GM19467 (cell line): Measurements from ENCODE around the gene ITPK1.

Experiments
- ATAC-seq: cut with Tn5 transposase; IDR thresholded peaks from one replicate; pipeline ENCODE4 v1.9.1; 2021; ENCODE audit warnings: mild to moderate bottlenecking, moderate library complexity; ENCODE audit not compliant: unreplicated experiment

The ITPK1 gene

GRCh38 chr14:93045965-93046704 is 69.6 kb downstream of the ITPK1 start:
- no peak for ATAC-seq

GRCh38 chr14:93045211-93045674 is 70.5 kb downstream of the ITPK1 start:
- no peak for ATAC-seq

DNA sequence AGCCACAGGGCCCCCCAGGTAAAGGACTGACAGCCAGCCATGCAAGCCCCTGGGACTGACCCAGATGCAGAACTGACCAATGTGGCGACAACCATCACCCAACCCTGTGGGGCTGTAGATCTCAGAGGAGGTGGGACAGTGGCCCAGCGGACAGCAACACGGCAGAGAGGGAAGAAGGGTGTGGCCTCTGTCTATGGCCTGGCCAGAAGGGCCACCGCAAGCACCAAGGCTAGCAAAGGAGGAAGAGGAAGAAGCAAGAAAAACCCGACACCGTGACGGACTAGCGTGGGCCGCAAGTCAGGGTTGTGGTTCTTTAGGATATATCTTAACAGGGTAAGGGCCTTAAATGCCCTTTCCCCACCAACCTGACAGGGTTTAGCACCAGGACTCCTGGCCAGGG is 71.2 kb downstream of the ITPK1 start:
- no peak for ATAC-seq

DNA sequence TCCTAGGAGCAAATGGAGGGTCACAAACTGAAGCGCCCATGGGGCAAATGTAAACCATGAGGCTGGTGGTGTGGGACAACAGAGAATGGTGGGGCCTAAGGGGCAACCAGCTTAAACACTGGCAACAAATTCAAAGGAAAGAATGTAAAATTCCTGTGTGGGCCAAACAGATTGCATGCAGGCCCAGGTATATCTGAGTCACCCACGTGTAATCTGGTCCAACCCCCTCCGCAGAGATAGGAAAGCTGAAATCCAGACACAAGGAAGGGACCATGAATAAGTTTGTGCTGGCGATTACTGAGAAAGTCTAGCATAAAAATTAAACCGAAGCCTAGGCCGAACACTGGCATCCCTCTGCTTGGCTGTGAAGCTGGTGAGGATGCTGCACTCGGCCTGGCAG is 71.6 kb downstream of the ITPK1 start:
- no peak for ATAC-seq

DNA sequence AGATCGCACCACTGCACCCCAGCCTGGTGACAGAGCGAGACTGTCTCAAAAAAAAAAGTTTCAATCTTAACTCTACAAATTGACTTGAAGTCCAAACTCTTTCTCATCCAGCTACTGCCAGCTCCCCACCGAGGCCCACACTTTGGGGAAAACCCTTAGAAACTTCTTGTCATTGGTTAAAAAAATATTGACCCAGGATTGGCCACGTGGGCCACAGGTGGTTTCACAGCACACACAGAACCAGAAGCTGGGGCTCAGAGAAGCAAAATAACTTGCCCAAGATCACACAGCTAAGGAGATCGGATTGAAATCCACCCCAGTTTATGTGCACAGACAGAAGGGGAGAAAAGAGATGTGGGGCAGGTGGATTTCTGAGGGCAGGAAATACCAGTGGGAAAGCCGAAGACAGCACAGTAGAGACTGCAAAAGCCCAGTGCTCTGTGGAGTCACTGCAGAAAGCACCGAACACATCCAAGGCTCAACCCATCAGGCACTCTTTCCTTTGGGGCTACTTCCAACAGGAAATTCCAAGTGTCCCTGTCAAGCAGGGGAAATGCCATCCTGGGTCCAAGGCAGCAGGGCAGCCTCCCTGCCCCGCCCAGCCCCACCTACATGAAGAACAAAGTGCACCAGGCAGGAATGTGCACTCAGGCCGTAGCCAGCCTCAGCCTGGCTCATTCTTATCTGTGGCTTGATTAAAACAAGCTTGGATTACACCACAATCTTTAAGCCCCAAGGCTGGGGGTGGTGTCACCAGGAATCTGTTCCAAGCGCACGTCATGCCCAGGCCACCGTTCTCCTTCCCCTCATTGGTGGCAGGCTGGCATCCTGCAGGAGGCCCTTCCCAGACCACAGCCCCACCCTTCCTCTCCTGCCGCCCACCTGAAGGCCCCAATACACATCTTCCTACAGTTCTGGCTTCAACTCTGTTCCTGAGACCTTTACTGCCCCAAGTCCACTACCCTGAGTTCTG is 72.5 kb downstream of the ITPK1 start:
- no peak for ATAC-seq

- no peak for ATAC-seq
Observed at GRCh38 chr14:93041830-93042229, 73.9 kb downstream of the ITPK1 start.

- no peak for ATAC-seq
Observed at GRCh38 chr14:93040982-93041381, 74.7 kb downstream of the ITPK1 start.

GRCh38 chr14:93040443-93040842 is 75.3 kb downstream of the ITPK1 start:
- ATAC-seq = no peak

DNA sequence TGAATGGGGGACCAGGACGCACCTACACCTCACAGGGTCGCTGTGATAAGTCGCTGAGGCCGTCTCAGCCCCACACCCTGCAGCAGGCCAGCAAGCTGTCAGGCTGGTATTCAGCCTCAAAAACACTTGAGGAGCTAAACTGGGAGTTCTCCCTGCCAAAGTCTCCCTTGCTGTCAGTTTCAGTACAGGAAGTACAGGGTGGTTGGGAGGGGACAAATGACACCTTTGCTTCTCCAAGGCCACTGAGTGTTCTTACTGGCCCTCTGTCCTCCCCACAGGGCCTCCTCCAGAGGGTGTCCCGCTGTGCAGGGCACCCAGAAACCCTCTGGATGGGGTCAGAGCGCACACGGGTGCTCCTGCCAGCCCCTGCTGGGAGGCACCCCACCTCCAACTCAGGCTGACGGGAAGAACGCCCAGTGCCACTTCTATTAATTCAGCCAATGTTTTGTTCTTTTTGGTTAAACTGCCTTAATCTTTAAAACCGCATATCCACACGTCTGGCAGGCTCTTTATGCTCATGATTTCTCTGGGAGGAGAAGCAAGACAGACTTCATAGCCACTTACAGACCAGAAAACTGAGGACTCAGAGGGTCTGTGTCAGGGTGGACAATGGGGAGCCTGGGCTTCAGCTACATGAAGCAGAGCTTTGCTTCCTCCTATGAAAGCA is 75.9 kb downstream of the ITPK1 start:
- no peak for ATAC-seq

DNA sequence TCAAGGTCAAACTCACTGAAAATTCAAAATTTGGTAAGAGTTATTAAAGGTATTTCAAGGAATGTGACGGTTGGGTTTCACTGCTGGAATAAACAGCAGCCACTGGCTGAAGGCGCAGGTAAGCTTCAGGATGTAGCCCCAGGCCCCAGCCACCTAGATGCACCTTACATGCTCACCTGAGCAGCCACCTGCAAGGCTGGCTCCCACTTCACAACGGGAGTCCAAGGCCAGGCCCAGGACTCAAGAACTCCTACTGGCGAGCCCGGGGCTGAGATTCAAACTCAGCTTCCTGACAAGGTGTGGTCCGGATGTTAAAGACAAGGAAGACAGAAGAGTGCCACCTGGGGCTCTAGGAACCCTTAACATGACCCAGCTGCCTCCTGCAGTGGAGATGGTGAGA is 78.4 kb downstream of the ITPK1 start:
- ATAC-seq = no peak

DNA sequence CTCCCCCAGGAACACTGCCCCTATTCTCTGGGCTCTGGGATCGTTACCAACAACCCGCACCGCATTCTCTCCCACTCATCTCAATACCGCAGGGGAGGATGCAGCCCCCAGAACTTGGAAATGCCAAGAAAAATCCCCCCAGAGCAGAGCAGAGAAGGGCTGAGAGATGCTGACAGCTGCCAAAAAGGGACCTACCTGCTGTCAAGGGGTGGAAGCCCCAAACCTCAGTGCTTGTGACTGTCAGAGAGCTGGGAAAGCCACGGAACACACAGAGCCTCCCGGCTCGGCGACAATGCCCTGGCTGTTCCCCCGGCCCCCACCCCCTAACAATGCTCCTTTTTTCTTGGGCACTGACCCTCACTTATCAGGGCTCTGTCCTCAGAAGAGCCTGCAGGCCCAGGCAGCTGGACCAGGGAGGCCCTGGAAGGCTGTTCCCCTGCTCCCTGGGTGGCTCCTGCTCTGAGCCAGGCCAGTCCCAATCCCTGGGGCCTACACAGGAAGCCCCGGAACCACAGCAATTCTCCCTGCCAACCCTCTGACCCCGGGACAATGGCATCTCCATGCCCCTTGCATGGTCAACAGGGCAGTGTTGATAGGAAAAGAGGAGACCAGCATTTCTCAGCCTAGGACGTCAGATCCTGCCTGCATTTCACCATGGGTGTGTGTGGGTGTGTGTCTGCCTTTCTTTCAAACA is 78.9 kb downstream of the ITPK1 start:
- no peak for ATAC-seq

DNA sequence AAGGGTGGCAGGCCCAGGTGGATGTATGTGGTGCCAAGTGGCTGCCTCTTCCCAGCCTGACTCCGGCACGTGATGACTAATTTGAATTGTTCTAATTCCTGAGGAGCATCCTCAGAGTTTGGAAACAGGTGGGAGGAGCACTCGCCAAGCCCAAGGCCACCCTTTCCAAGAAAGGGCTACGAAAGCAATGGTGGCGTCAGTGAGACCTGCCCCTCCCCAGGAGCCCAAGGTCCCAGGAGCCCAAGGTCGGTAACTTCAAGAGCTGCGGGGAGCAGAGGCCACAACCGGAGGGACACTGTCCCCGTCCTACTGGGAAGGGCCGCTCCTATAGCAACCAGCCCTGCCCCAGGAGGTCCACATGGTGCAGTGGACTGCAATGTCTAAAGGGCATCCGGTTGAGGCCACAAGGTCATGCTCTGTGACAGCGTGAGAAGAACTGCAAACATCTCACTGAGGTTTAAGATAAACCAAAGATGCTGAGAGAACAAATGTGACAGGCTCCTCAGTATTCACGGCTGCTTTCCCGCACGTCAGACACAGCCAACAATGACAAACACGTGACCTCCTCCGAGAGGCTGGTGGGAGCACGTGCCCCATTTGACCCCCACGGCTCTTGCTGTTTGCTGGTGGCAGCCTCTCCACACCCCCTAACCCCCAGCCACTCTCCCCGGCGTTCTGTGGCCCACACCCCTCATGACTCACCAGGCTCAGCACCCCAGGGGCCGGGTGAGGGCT is 79.6 kb downstream of the ITPK1 start:
- no peak for ATAC-seq

GRCh38 chr14:93035585-93035916 is 80.2 kb downstream of the ITPK1 start:
- no peak for ATAC-seq

GRCh38 chr14:93034671-93034994 is 81.1 kb downstream of the ITPK1 start:
- no peak for ATAC-seq

DNA sequence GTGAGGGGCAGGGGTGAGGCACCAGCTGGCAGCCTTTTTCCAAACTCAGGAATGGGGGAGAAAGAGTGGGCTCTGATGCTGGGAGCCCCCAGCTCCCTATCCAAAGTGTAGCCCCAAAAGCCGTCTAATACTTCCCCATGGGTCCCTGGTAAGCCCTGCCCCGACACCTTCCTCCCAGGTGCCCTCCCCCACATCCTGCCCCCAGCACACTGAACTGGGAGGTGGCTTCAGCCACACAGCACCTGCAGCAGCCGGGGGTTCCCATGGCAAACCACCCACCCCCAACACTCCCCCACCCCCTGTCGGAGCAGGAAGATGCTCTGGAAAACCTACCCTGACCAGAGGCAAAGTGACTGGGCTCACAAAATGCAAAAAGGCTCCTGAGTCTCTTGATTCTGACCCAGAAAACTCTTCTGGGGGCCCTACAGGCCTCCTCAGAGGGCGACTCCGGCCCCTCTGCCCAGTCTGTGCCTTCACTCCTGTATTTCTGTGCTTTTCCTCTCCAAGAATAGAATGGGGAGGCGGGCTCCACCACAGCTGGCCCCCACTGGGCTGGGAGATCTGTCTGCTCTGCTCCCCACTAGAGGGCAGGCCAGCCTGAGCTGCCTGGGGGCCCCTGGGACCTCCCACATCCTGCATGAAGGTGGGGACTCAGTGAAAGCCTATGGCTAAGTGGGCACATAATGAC is 81.6 kb downstream of the ITPK1 start:
- ATAC-seq = no peak

GRCh38 chr14:93033084-93033982 is 82.4 kb downstream of the ITPK1 start:
- ATAC-seq = no peak

DNA sequence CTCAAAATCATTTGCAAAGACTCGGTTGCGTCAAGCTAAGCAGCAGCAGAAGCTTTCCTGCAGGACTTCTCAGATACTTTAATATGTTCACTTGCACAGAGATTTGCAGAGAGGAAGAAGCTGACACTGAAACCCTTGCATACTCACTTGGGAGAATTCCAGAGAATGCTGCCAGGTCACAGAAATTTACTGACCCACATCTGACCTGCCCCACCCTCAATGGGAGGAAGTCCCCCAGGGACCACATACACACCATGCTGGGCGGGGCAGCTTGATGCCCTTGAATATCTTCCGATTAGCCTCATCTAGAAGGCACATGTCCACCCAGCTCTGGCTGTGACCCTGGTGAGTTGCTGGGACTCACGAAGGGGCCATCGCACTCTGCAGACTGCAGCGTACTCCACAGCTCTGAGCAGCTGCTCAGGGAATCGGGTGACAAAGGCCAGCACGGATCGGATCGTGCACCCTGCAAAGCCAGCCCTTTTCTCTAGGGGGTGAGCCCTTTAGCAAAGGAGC is 83.2 kb downstream of the ITPK1 start:
- ATAC-seq = no peak

DNA sequence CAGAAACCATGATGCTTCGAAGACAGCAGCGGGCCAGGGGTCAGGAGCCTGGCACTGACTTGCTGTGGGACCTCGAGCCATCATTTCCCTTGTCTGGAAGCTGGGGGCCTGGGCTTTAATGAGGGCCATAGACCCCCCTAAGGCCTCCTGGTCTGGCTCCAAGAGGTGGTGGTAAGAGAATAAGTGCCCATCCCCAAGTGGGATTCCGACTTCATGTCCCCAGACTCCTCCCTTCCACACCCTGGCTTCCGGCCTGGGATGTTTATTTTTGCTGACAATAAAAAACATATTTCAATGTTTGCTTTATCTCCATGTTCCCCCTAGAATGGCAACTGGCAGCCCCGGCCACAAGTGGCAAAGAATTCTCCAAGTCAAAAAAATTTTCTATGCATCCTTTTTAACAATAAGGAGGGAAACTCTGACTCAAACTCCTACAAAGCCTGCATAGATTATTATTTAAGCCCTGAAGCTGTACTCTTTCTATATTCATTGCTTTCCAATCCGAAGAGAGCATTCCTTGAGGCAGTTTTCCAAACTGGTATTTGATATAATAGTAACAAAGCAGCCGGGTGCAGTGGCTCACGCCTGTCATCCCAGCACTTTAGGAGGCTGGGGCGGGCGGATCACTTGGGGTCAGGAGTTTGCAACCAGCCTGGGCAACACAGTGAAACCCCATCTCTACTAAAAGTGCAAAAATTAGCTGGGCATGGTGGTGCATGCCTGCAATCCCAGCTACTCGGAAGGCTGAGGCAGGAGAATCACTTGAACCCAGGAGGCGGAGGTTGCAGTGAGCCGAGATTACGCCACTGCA is 84.0 kb downstream of the ITPK1 start:
- no peak for ATAC-seq
